ENCODE data around the gene CSNK1G3.

Gene CSNK1G3

DNA sequence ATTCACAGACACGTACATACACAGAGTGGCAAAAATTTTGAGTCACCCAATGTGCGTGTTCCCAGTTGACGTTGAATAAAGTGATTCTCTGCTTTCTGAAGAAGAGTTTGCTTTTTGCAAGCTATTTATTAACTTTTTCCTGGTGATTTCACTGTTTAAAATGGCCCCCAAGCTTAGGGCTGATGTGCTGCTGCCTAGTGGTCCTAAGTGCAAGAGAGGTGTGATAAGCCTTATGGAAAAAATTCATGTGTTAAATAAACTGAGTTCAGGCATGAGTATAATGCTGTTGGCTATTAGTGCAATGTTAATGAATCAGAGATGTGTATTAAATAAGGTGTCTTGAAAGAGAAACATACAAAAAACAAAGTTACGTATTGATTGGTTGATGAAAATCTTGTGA, 16.9 kb downstream of the CSNK1G3 start:
- no peak for DNase-seq
- Histone ChIP-seq H3K23ac (ENCODE audit: low read length) (no peak overlapping the region), H3K4ac (ENCODE audit: low read depth, low read length) (no peak overlapping the region), H3K27me3 (ENCODE audit: insufficient read depth, low read length) (no peaks in the 10 kb centered on the region), H3K79me2 (ENCODE audit: control insufficient read depth, insufficient read depth, low read length, poor library complexity) (no peaks in the 10 kb centered on the region), H2AK5ac (ENCODE audit: low read length) (no peak overlapping the region), H3K4me2 (ENCODE audit: low read length) (no peak overlapping the region), H4K8ac (ENCODE audit: low read depth, low read length) (no peak overlapping the region), H2BK120ac (ENCODE audit: insufficient read depth, low read length, poor library complexity) (no peak overlapping the region), H3K79me1 (ENCODE audit: low read length) (no peaks in the 10 kb centered on the region), H3K14ac (ENCODE audit: low read length) (no peak overlapping the region), H3K9ac (ENCODE audit: low read length) (no peak overlapping the region), H2BK12ac (ENCODE audit: low read length) (no peak overlapping the region), H2BK5ac (ENCODE audit: low read depth, low read length, poor library complexity) (no peak overlapping the region), H2AFZ (ENCODE audit: insufficient read depth, low read length, poor library complexity) (no peak overlapping the region), H3K36me3 (ENCODE audit: control insufficient read depth in 1 of 2, insufficient read depth in 2 of 2, low read length in 2 of 2) (no peaks in the 10 kb centered on the region), H3K4me1 (ENCODE audit: control insufficient read depth in 1 of 2, insufficient read depth in 2 of 2, low read length in 2 of 2) (no peaks in the 10 kb centered on the region), H3K4me3 (ENCODE audit: low read depth, low read length) (no peak overlapping the region), H3K9me3 (ENCODE audit: insufficient read depth, low read depth, low read length) (no peaks in the 10 kb centered on the region), H4K91ac (ENCODE audit: low read depth, low read length) (no peak overlapping the region), H3K27ac (ENCODE audit: low read depth, low read length) (no peak overlapping the region), H3K18ac (ENCODE audit: low read length) (no peak overlapping the region), H4K12ac (ENCODE audit: low read depth, low read length) (no peak overlapping the region)
- no CpG with 5 or more reads among the region's 4 CpGs for WGBS (ENCODE audit: extremely low coverage, insufficient coverage, insufficient read length)

DNA sequence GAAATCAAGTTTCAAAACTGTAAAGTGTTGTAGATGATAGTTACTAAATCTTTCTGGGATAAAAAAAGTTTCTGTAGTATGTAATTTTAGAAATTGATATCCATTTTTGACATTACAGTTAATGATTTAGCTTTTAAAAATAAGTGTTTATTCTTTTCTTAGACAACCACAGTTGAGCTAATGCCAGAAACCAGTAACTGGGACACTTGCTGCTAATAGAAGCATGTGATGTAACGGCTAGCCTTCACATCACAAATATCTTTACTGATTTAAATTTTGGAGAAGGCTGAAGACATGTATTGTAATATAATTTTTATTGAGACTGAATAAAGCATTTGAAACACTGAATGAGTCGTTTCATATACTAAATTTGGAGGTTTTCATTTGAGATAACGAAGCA, 18.8 kb downstream of the CSNK1G3 start:
- Histone ChIP-seq H2AK5ac (ENCODE audit: low read length) (no peak overlapping the region), H3K18ac (ENCODE audit: low read length) (no peak overlapping the region), H2BK12ac (ENCODE audit: low read length) (no peak overlapping the region), H4K12ac (ENCODE audit: low read depth, low read length) (no peak overlapping the region), H3K9me3 (ENCODE audit: insufficient read depth, low read depth, low read length) (no peaks in the 10 kb centered on the region), H4K8ac (ENCODE audit: low read depth, low read length) (no peak overlapping the region), H2BK5ac (ENCODE audit: low read depth, low read length, poor library complexity) (no peak overlapping the region), H3K4ac (ENCODE audit: low read depth, low read length) (no peak overlapping the region), H3K14ac (ENCODE audit: low read length) (no peak overlapping the region), H3K27ac (ENCODE audit: low read depth, low read length) (no peak overlapping the region), H2BK120ac (ENCODE audit: insufficient read depth, low read length, poor library complexity) (no peak overlapping the region), H4K91ac (ENCODE audit: low read depth, low read length) (no peak overlapping the region), H3K23ac (ENCODE audit: low read length) (no peak overlapping the region), H3K79me1 (ENCODE audit: low read length) (no peaks in the 10 kb centered on the region), H3K9ac (ENCODE audit: low read length) (no peak overlapping the region), H3K27me3 (ENCODE audit: insufficient read depth, low read length) (no peaks in the 10 kb centered on the region), H3K4me3 (ENCODE audit: low read depth, low read length) (no peak overlapping the region), H3K4me2 (ENCODE audit: low read length) (no peak overlapping the region), H3K4me1 (ENCODE audit: control insufficient read depth in 1 of 2, insufficient read depth in 2 of 2, low read length in 2 of 2) (no peaks in the 10 kb centered on the region), H3K36me3 (ENCODE audit: control insufficient read depth in 1 of 2, insufficient read depth in 2 of 2, low read length in 2 of 2) (no peaks in the 10 kb centered on the region), H3K79me2 (ENCODE audit: control insufficient read depth, insufficient read depth, low read length, poor library complexity) (no peaks in the 10 kb centered on the region), H2AFZ (ENCODE audit: insufficient read depth, low read length, poor library complexity) (no peak overlapping the region)
- WGBS (ENCODE audit: extremely low coverage, insufficient coverage, insufficient read length) = no CpG with 5 or more reads among the region's 3 CpGs
- no peak for DNase-seq

DNA sequence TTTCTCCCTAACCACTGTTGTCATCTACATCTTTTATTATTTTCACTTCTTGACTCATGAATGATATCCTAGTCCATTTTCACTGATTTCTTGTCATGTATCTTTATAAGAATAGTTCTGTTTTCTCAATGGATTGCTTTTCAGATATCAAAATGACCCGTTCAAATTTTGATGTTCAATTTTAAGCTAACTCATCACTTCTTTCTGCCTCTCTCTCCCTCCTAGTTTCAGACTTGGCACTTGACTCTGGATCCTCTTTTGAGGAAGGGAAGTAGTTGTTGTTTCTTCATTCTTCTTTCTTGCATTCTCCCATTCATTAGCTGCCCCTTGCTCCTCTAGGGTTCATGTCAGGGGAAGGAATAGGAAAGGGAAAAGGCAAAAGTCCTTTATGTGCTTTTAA, 23.7 kb downstream of the CSNK1G3 start:
- no peaks in the 10 kb centered on the region for H3K79me2 ChIP-seq (ENCODE audit: control insufficient read depth, insufficient read depth, low read length, poor library complexity)
- no CpG with 5 or more reads among the region's 1 CpG for WGBS (ENCODE audit: extremely low coverage, insufficient coverage, insufficient read length)

DNA sequence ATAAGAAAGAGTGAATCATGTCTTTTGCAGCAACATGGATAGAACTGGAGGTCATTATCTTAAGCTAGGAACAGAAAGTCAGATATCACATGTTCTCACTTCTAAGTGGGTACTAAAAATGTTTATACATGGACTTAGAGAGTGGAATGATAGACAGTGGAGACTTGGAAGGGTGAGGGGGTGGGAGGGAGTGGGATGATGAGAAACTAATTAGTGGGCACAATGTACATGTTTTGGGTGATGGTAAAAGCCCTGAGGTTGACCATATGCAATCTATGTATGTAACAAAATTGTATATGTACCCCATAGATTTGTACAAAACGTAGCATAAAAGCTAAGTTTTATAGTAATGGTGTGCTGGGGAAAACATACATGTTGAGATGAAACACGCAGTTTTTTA, 25.3 kb downstream of the CSNK1G3 start:
- no CpG with 5 or more reads among the region's 2 CpGs for WGBS (ENCODE audit: extremely low coverage, insufficient coverage, insufficient read length)
- Histone ChIP-seq H3K27me3 (ENCODE audit: insufficient read depth, low read length) (no peaks in the 10 kb centered on the region), H4K91ac (ENCODE audit: low read depth, low read length) (no peak overlapping the region), H3K23ac (ENCODE audit: low read length) (no peak overlapping the region), H3K14ac (ENCODE audit: low read length) (no peak overlapping the region), H4K12ac (ENCODE audit: low read depth, low read length) (no peak overlapping the region), H3K18ac (ENCODE audit: low read length) (no peak overlapping the region), H2BK120ac (ENCODE audit: insufficient read depth, low read length, poor library complexity) (no peak overlapping the region), H3K4ac (ENCODE audit: low read depth, low read length) (no peak overlapping the region), H4K8ac (ENCODE audit: low read depth, low read length) (no peak overlapping the region), H3K9ac (ENCODE audit: low read length) (no peak overlapping the region), H2BK12ac (ENCODE audit: low read length) (no peak overlapping the region), H3K9me3 (ENCODE audit: insufficient read depth, low read depth, low read length) (no peaks in the 10 kb centered on the region), H2BK5ac (ENCODE audit: low read depth, low read length, poor library complexity) (no peak overlapping the region), H3K4me3 (ENCODE audit: low read depth, low read length) (no peak overlapping the region), H3K36me3 (ENCODE audit: control insufficient read depth in 1 of 2, insufficient read depth in 2 of 2, low read length in 2 of 2) (no peaks in the 10 kb centered on the region), H3K27ac (ENCODE audit: low read depth, low read length) (no peak overlapping the region), H3K79me2 (ENCODE audit: control insufficient read depth, insufficient read depth, low read length, poor library complexity) (no peaks in the 10 kb centered on the region), H2AFZ (ENCODE audit: insufficient read depth, low read length, poor library complexity) (no peak overlapping the region), H3K79me1 (ENCODE audit: low read length) (peaks cover 2% of the 10 kb centered on the region), H2AK5ac (ENCODE audit: low read length) (no peak overlapping the region), H3K4me2 (ENCODE audit: low read length) (no peak overlapping the region), H3K4me1 (ENCODE audit: control insufficient read depth in 1 of 2, insufficient read depth in 2 of 2, low read length in 2 of 2) (peaks cover 0 to 3% of the 10 kb centered on the region in 2 experiments)
- DNase-seq = no peak

More for the DNA sequence above, 23.7 kb downstream of the CSNK1G3 start:
- Histone ChIP-seq H3K4me3 (ENCODE audit: low read depth, low read length) (no peak overlapping the region), H2BK12ac (ENCODE audit: low read length) (no peak overlapping the region), H3K79me1 (ENCODE audit: low read length) (peaks cover 2% of the 10 kb centered on the region), H4K8ac (ENCODE audit: low read depth, low read length) (no peak overlapping the region), H3K4me2 (ENCODE audit: low read length) (no peak overlapping the region), H2BK120ac (ENCODE audit: insufficient read depth, low read length, poor library complexity) (no peak overlapping the region), H2AK5ac (ENCODE audit: low read length) (no peak overlapping the region), H2BK5ac (ENCODE audit: low read depth, low read length, poor library complexity) (no peak overlapping the region), H3K27me3 (ENCODE audit: insufficient read depth, low read length) (no peaks in the 10 kb centered on the region), H3K18ac (ENCODE audit: low read length) (no peak overlapping the region), H4K91ac (ENCODE audit: low read depth, low read length) (no peak overlapping the region), H3K4ac (ENCODE audit: low read depth, low read length) (no peak overlapping the region), H4K12ac (ENCODE audit: low read depth, low read length) (no peak overlapping the region), H3K9ac (ENCODE audit: low read length) (no peak overlapping the region), H3K4me1 (ENCODE audit: control insufficient read depth in 1 of 2, insufficient read depth in 2 of 2, low read length in 2 of 2) (peaks cover 0 to 3% of the 10 kb centered on the region in 2 experiments), H3K27ac (ENCODE audit: low read depth, low read length) (no peak overlapping the region), H2AFZ (ENCODE audit: insufficient read depth, low read length, poor library complexity) (no peak overlapping the region), H3K14ac (ENCODE audit: low read length) (no peak overlapping the region), H3K36me3 (ENCODE audit: control insufficient read depth in 1 of 2, insufficient read depth in 2 of 2, low read length in 2 of 2) (no peaks in the 10 kb centered on the region), H3K9me3 (ENCODE audit: insufficient read depth, low read depth, low read length) (no peaks in the 10 kb centered on the region), H3K23ac (ENCODE audit: low read length) (no peak overlapping the region)
- no peak for DNase-seq
